ENCODE measurements around the gene POLR1H.

Gene POLR1H

GRCh38 chr6:30073489-30074235 lies 12.6 kb downstream of the POLR1H start:
- Histone ChIP-seq H3K9ac (ENCODE audit: low read length) (no peak overlapping the region), H3K27ac (ENCODE audit: low read depth, low read length) (no peak overlapping the region), H2AFZ (ENCODE audit: low read depth, low read length, severe bottlenecking) (no peak overlapping the region), H3F3A (ENCODE audit: insufficient read depth) (no peaks in the 10 kb centered on the region), H3K9me2 (replicated peaks; ENCODE audit: insufficient read depth, low read length) (no peaks in the 10 kb centered on the region), H3K4me3 (ENCODE audit: insufficient read depth, low read length, poor library complexity, severe bottlenecking) (no peak overlapping the region), H3K36me3 (ENCODE audit: low read length) (no peaks in the 10 kb centered on the region), H3K4me2 (ENCODE audit: low read depth, low read length, poor library complexity, severe bottlenecking) (no peak overlapping the region), H3K79me2 (ENCODE audit: insufficient read depth, low read length) (0 out of 2 replicates have a peak, but pooled peaks cover under 1% of the 10 kb centered on the region), H4K20me1 (ENCODE audit: low read depth, low read length) (no peaks in the 10 kb centered on the region), H3K27me3 (ENCODE audit: low read length) (0 out of 2 replicates have a peak, but pooled peaks cover 3% of the 10 kb centered on the region), H3K9me3 (ENCODE audit: insufficient read depth, low read length) (no peaks in the 10 kb centered on the region)
- TF ChIP-seq CTCF (IDR thresholded peaks at IDR 0.05; ENCODE audit: insufficient read depth, low read length, poor library complexity, severe bottlenecking) (no peak), EZH2phosphoT487 (conservative IDR thresholded peaks at IDR 0.05; ENCODE audit: low read length) (no peak)

- 0 out of 2 replicates have a peak, but pooled peaks cover 3% of the 10 kb centered on the region for H3K27me3 ChIP-seq (ENCODE audit: low read length)
- no peaks in the 10 kb centered on the region for H4K20me1 ChIP-seq (ENCODE audit: low read depth, low read length)
- H3K9me3 ChIP-seq (ENCODE audit: insufficient read depth, low read length), result no peaks in the 10 kb centered on the region
- no peak overlapping the region for H3K9ac ChIP-seq (ENCODE audit: low read length)
- H3K27ac ChIP-seq (ENCODE audit: low read depth, low read length), result no peak overlapping the region
- H3K36me3 ChIP-seq (ENCODE audit: low read length), result no peaks in the 10 kb centered on the region
- H3F3A ChIP-seq (ENCODE audit: insufficient read depth), result no peaks in the 10 kb centered on the region
- H3K4me2 ChIP-seq (ENCODE audit: low read depth, low read length, poor library complexity, severe bottlenecking), result no peak overlapping the region
- no peak overlapping the region for H2AFZ ChIP-seq (ENCODE audit: low read depth, low read length, severe bottlenecking)
- no peaks in the 10 kb centered on the region for H3K9me2 ChIP-seq (replicated peaks; ENCODE audit: insufficient read depth, low read length)
- no peak overlapping the region for H3K4me3 ChIP-seq (ENCODE audit: insufficient read depth, low read length, poor library complexity, severe bottlenecking)
- H3K79me2 ChIP-seq (ENCODE audit: insufficient read depth, low read length), result no peaks in the 10 kb centered on the region
- no peak for TF ChIP-seq EZH2phosphoT487 (conservative IDR thresholded peaks at IDR 0.05; ENCODE audit: low read length)
- TF ChIP-seq CTCF (IDR thresholded peaks at IDR 0.05; ENCODE audit: insufficient read depth, low read length, poor library complexity, severe bottlenecking), result no peak
Measured at GRCh38 chr6:30074331-30075093, 13.4 kb downstream of the POLR1H start.

- TF ChIP-seq EZH2phosphoT487 (conservative IDR thresholded peaks at IDR 0.05; ENCODE audit: low read length) (no peak), CTCF (IDR thresholded peaks at IDR 0.05; ENCODE audit: insufficient read depth, low read length, poor library complexity, severe bottlenecking) (no peak)
- H3K9me2 ChIP-seq (replicated peaks; ENCODE audit: insufficient read depth, low read length), result no peaks in the 10 kb centered on the region
- H2AFZ ChIP-seq (ENCODE audit: low read depth, low read length, severe bottlenecking), result no peak within 1 kb of the TSS
- H3K9ac ChIP-seq (ENCODE audit: low read length), result no peak within 1 kb of the TSS
- no peaks in the 10 kb centered on the region for H4K20me1 ChIP-seq (ENCODE audit: low read depth, low read length)
- H3K36me3 ChIP-seq (ENCODE audit: low read length), result no peaks in the 10 kb centered on the region
- H3K27ac ChIP-seq (ENCODE audit: low read depth, low read length), result no peak within 1 kb of the TSS
- H3F3A ChIP-seq (ENCODE audit: insufficient read depth), result no peaks in the 10 kb centered on the region
- H3K27me3 ChIP-seq (ENCODE audit: low read length), result 0 out of 2 replicates have a peak, but pooled peaks cover 3% of the 10 kb centered on the region
- no peaks in the 10 kb centered on the region for H3K9me3 ChIP-seq (ENCODE audit: insufficient read depth, low read length)
- no peak within 1 kb of the TSS for H3K4me3 ChIP-seq (ENCODE audit: insufficient read depth, low read length, poor library complexity, severe bottlenecking)
- H3K4me2 ChIP-seq (ENCODE audit: low read depth, low read length, poor library complexity, severe bottlenecking), result no peak within 1 kb of the TSS
- no peaks in the 10 kb centered on the region for H3K79me2 ChIP-seq (ENCODE audit: insufficient read depth, low read length)
Measured at GRCh38 chr6:30075094-30075789, 14.2 kb downstream of the POLR1H start, which contains the start of gene RNF39. TSS of gene RNF39 (minus strand) at chr6:30075769. CDS start at chr6:30075585, 184 bp downstream.

Measured in SU-DHL-6 (cell line).